ENCODE data around the gene FMO2. TPM values are rescaled to one million over a fixed set of nuclear protein-coding genes. Genes with fewer than 3 reads are reported as not detected.

The FMO2 gene
- total and polyA plus RNA-seq, 8 donors: 13.7 to 63.4 (median 26.2) TPM

DNA sequence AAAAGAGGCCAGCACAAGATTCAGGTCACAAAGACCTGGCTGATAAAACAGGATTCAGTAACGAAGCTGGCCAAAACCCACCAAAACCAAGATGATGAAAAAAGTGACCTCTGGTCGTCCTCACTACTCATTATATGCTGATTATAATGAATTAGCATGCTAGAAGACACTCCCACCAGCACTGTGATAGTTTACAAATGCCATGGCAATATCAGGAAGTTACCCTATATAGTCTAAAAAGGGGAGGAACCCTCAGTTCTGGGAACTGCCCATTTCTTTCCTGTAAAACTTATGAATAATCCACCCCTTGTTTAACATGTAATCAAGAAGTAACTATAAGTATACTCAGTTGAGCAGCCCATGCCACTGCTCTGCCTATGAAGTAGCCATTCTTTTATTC lies 26.0 kb upstream of the FMO2 start:
- no peak for TF ChIP-seq CTCF (IDR thresholded peaks at IDR 0.05)
- H3K27ac ChIP-seq: no peak overlapping the region
- no peaks in the 10 kb centered on the region for H3K4me1 ChIP-seq
- H3K36me3 ChIP-seq: no peaks in the 10 kb centered on the region
- intact Hi-C loops (cut with DNase I): no loop called here
- H3K27me3 ChIP-seq: no peaks in the 10 kb centered on the region
- no peaks in the 10 kb centered on the region for H3K9me3 ChIP-seq
- DNase-seq (no peak), ATAC-seq (no peak)
- no peak overlapping the region for H3K4me3 ChIP-seq

- Histone ChIP-seq H3K36me3 (no peaks in the 10 kb centered on the region), H3K9me3 (no peaks in the 10 kb centered on the region), H3K4me1 (no peaks in the 10 kb centered on the region), H3K27ac (peak overlapping the region in 1 of 2 donors; percentile 44), H3K4me3 (no peak overlapping the region), H3K27me3 (no peaks in the 10 kb centered on the region)
- TF ChIP-seq CTCF (IDR thresholded peaks at IDR 0.05): no peak
- intact Hi-C loops (cut with DNase I): no loop called here
- DNase-seq (no peak), ATAC-seq (no peak)
Observed at GRCh38 chr1:171160211-171160610, 24.9 kb upstream of the FMO2 start.

GRCh38 chr1:171160639-171161354 lies 24.3 kb upstream of the FMO2 start:
- peak overlapping the region in 1 of 2 donors; percentile 44 for H3K27ac ChIP-seq
- TF ChIP-seq CTCF (IDR thresholded peaks at IDR 0.05): no peak
- intact Hi-C loops (cut with DNase I): no loop called here
- no peaks in the 10 kb centered on the region for H3K9me3 ChIP-seq
- H3K4me1 ChIP-seq: no peaks in the 10 kb centered on the region
- no peaks in the 10 kb centered on the region for H3K27me3 ChIP-seq
- no peak overlapping the region for H3K4me3 ChIP-seq
- DNase-seq (no peak), ATAC-seq (peak; percentile 43)
- no peaks in the 10 kb centered on the region for H3K36me3 ChIP-seq

- intact Hi-C loops (cut with DNase I): no loop called here
- no peak for TF ChIP-seq CTCF (IDR thresholded peaks at IDR 0.05)
- no peaks in the 10 kb centered on the region for H3K9me3 ChIP-seq
- H3K4me1 ChIP-seq: no peaks in the 10 kb centered on the region
- ATAC-seq (no peak), DNase-seq (no peak)
- no peaks in the 10 kb centered on the region for H3K27me3 ChIP-seq
- H3K4me3 ChIP-seq: no peak overlapping the region
- no peak overlapping the region for H3K27ac ChIP-seq
- no peaks in the 10 kb centered on the region for H3K36me3 ChIP-seq
Observed at GRCh38 chr1:171161431-171161830, 23.7 kb upstream of the FMO2 start.

GRCh38 chr1:171166361-171166760 lies 18.7 kb upstream of the FMO2 start:
- H3K27ac ChIP-seq: no peak overlapping the region
- no peak for TF ChIP-seq CTCF (IDR thresholded peaks at IDR 0.05)
- intact Hi-C loops (cut with DNase I): no loop called here

More at GRCh38 chr1:171166361-171166760, 18.7 kb upstream of the FMO2 start:
- Histone ChIP-seq H3K9me3 (no peaks in the 10 kb centered on the region), H3K4me1 (no peaks in the 10 kb centered on the region), H3K4me3 (no peak overlapping the region), H3K36me3 (no peaks in the 10 kb centered on the region), H3K27me3 (no peaks in the 10 kb centered on the region)
- ATAC-seq: no peak
- DNase-seq: no peak
